HEK293T (cell line): ENCODE data around the gene IPMK.
"Not testable (repeated sequence)": the region's sequence is repeated elsewhere in the genome, so short reads cannot be mapped to it uniquely, and the experiment has no call there.

Experiments
- ELF4 ChIP-seq: fragments of 450-650 bp; IDR thresholded peaks from 2 replicates; pipeline ENCODE4 v1.6.1; 2017; ENCODE audit warnings: antibody characterized with exemption
- FOXK2 ChIP-seq: fragments of 450-650 bp; IDR thresholded peaks from 2 replicates; pipeline ENCODE4 v1.6.1; 2016; ENCODE audit warnings: mild to moderate bottlenecking
- HDGF ChIP-seq: fragments of 450-650 bp; IDR thresholded peaks from 2 replicates; pipeline ENCODE4 v1.6.1; 2017; ENCODE audit warnings: antibody characterized with exemption, borderline replicate concordance
- NFRKB ChIP-seq: fragments of 450-650 bp; IDR thresholded peaks from 2 replicates; pipeline ENCODE4 v1.6.1; 2016; ENCODE audit warnings: mild to moderate bottlenecking, moderate library complexity
- SP1 ChIP-seq: fragments of 450-650 bp; IDR thresholded peaks from 2 replicates; pipeline ENCODE4 v1.6.1; 2017

GRCh38 chr10:58244666-58245065 lies 23.0 kb downstream of the IPMK start:
- not testable (repeated sequence) for TF ChIP-seq SP1, FOXK2, ELF4, NFRKB, HDGF
